GM12801 (cell line): ENCODE measurements around the gene SCG5.

Experiments
- TF ChIP-seq, protein P1 (sequence below): IDR thresholded peaks from one replicate; pipeline ENCODE4 v1.5.1; 2011; ENCODE audit warnings: control low read depth; ENCODE audit not compliant: insufficient read length; ENCODE audit errors: extremely low read depth

SCG5 gene

DNA sequence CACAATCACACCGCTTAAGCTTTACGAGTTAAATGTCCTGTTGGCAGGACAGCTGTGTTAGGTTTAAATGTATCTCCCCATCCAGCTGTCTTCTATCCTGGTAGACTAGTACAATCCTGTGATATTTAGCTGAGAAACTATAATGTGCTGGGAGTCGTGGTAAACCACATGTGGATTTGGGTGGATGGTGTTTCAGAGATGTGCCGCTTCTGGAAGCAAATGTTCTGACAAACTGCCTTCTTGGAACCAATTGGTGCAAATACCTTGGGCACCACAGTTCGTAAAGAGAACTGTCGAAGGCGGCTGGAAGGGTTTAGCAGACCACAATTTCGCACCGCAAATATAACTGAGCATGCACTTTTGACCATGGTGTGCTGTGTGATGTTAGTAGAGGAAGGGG, 15.0 kb downstream of the SCG5 start:
- TF ChIP-seq, protein P1, sequence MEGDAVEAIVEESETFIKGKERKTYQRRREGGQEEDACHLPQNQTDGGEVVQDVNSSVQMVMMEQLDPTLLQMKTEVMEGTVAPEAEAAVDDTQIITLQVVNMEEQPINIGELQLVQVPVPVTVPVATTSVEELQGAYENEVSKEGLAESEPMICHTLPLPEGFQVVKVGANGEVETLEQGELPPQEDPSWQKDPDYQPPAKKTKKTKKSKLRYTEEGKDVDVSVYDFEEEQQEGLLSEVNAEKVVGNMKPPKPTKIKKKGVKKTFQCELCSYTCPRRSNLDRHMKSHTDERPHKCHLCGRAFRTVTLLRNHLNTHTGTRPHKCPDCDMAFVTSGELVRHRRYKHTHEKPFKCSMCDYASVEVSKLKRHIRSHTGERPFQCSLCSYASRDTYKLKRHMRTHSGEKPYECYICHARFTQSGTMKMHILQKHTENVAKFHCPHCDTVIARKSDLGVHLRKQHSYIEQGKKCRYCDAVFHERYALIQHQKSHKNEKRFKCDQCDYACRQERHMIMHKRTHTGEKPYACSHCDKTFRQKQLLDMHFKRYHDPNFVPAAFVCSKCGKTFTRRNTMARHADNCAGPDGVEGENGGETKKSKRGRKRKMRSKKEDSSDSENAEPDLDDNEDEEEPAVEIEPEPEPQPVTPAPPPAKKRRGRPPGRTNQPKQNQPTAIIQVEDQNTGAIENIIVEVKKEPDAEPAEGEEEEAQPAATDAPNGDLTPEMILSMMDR: no peak

GRCh38 chr15:32657198-32657883, 15.8 kb downstream of the SCG5 start:
- TF ChIP-seq, protein P1: no peak

- TF ChIP-seq, protein P1: no peak
Observed at GRCh38 chr15:32657941-32658340, 16.4 kb downstream of the SCG5 start.

GRCh38 chr15:32659340-32660155, 18.0 kb downstream of the SCG5 start:
- TF ChIP-seq, protein P1: no peak

- TF ChIP-seq, protein P1: no peak
Observed at GRCh38 chr15:32663671-32664070, 22.2 kb downstream of the SCG5 start.

DNA sequence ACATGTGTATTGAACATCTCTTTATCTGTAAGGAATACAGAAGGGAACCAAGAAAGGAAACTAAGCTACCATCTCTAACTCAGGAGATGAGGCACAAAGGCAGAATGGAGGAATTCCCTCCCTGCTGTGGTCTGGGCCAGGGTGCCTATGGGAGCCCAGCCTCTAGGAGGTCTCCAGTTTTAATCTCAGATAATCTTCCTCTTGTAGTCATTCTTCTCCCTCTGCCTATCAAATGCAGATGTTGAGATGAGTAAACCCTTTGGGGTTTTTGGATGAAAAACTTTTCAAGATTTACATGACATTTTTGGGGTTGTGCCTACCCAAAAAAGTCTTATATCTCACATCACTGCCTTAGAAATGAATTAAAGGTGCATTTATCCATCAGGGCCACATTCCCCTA, 23.3 kb downstream of the SCG5 start:
- TF ChIP-seq, protein P1: no peak

DNA sequence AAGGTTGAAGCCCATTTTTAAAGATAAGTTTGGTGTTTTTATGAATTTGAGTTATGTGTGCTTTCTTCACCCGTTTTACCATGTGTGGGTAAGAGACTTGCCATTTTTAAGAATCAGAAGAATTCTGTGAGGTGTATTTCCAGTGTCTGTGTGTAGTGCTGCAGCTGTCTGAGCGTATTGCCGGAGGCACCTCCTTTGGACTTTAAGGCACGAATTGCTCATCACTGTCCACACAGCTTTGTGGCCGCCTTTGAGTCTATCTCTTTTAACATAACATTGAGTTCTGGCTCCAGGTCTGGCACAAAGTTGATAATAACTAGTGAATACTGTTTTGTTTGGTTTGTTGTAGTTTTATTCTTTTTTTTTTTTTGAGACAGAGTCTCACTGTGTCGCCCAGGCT, 25.8 kb downstream of the SCG5 start:
- TF ChIP-seq, protein P1: no peak
